ENCODE data around the gene PRKN.

Gene PRKN

DNA sequence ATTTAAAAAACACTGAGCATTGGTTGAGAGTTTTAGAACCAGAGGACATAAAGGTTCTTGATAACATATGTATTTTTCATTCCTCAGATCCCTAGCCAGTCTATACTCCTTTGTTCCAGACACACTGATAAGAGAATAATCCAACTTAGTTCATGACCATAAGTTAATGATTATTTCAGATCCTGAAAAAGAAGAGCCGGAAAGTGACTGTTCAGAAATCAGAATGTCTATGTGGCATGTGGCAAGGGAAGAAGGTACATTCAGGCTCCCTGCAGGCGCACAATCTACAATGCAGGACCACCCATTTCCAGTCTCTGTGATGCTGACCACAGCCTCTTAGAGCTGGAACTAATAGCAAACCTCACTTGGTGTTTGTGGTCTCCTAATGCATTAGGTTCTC is 787.0 kb downstream of the PRKN start:
- H3K27ac ChIP-seq (ENCODE audit: low read depth, low read length), result no peak overlapping the region

DNA sequence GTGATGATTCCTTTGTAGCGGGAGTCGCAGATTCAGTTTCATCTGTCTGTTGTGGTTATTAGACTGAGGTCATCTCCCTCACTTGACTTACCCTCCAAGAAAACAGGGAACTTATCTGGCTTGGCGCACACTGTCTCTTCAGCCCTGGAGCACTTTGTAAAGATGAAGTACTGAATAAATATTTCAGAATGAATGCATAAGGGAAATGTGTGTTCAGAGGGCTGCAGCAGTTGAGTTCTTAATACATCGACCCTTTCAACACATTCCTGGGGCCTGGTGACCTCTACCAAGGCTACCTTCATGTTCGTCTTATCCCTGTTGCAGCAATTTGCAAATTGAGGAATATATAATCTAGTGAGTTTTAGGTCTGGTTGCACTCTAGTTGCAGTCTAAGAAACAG is 801.2 kb downstream of the PRKN start:
- Histone ChIP-seq H3K9me3 (ENCODE audit: control insufficient read depth in 5 of 5, low read length in 5 of 5) (no peaks in the 10 kb centered on the region), H3K4me3 (ENCODE audit: low read depth in 1 of 5, low read length in 5 of 5) (no peak overlapping the region), H3K4me1 (ENCODE audit: control insufficient read depth in 5 of 5, insufficient read depth in 5 of 5, low read length in 5 of 5) (no peaks in the 10 kb centered on the region), H3K27me3 (ENCODE audit: control insufficient read depth in 5 of 5, insufficient read depth in 4 of 5, low read length in 5 of 5) (no peaks in the 10 kb centered on the region), H3K9ac (ENCODE audit: low read length in 5 of 5) (no peak overlapping the region), H3K27ac (ENCODE audit: low read depth, low read length) (no peak overlapping the region), H3K36me3 (ENCODE audit: control insufficient read depth in 5 of 5, insufficient read depth in 5 of 5, low read length in 5 of 5) (no peaks in the 10 kb centered on the region)

More for the DNA sequence above, 787.0 kb downstream of the PRKN start:
- Histone ChIP-seq H3K4me1 (ENCODE audit: control insufficient read depth in 5 of 5, insufficient read depth in 5 of 5, low read length in 5 of 5) (no peaks in the 10 kb centered on the region), H3K9ac (ENCODE audit: low read length in 5 of 5) (no peak overlapping the region), H3K9me3 (ENCODE audit: control insufficient read depth in 5 of 5, low read length in 5 of 5) (peaks cover 0 to 3% (median 0%) of the 10 kb centered on the region in 5 donors), H3K27me3 (ENCODE audit: control insufficient read depth in 5 of 5, insufficient read depth in 4 of 5, low read length in 5 of 5) (no peaks in the 10 kb centered on the region), H3K4me3 (ENCODE audit: low read depth in 1 of 5, low read length in 5 of 5) (no peak overlapping the region), H3K36me3 (ENCODE audit: control insufficient read depth in 5 of 5, insufficient read depth in 5 of 5, low read length in 5 of 5) (no peaks in the 10 kb centered on the region)

DNA sequence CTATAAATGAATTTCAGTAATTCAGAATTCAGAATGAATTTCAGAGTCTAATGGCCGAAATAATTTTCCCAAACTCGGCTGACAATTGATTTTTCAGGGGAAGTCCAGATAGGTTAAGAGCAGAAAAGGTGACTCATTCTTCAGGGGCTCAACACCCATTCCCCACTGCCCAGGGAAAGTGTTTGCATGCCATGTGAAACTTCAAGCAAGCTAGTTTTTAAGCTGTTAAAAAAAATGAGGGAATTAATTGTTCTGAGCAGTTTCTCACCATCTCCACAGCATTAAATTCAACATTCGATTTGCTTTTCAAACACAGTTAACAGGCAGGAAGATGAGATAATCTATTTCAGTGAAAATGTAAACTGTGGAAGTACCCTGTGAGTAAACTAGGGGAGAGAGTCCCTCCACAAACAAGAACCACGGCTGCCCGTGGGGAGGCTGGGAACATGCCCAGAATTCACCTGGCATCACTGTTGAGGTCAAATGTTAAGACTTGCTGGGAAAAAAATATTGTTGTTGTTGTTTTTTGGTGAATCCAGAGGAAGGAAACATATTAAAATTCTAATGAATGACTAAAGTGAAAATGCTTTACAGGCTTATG is 803.0 kb downstream of the PRKN start:
- no peak overlapping the region for H3K27ac ChIP-seq (ENCODE audit: low read depth, low read length)
- H3K27me3 ChIP-seq (ENCODE audit: control insufficient read depth in 5 of 5, insufficient read depth in 4 of 5, low read length in 5 of 5), result no peaks in the 10 kb centered on the region
- no peaks in the 10 kb centered on the region for H3K4me1 ChIP-seq (ENCODE audit: control insufficient read depth in 5 of 5, insufficient read depth in 5 of 5, low read length in 5 of 5)
- no peak overlapping the region for H3K4me3 ChIP-seq (ENCODE audit: low read depth in 1 of 5, low read length in 5 of 5)
- H3K9ac ChIP-seq (ENCODE audit: low read length in 5 of 5), result no peak overlapping the region
- no peaks in the 10 kb centered on the region for H3K36me3 ChIP-seq (ENCODE audit: control insufficient read depth in 5 of 5, insufficient read depth in 5 of 5, low read length in 5 of 5)
- H3K9me3 ChIP-seq (ENCODE audit: control insufficient read depth in 5 of 5, low read length in 5 of 5), result no peaks in the 10 kb centered on the region

DNA sequence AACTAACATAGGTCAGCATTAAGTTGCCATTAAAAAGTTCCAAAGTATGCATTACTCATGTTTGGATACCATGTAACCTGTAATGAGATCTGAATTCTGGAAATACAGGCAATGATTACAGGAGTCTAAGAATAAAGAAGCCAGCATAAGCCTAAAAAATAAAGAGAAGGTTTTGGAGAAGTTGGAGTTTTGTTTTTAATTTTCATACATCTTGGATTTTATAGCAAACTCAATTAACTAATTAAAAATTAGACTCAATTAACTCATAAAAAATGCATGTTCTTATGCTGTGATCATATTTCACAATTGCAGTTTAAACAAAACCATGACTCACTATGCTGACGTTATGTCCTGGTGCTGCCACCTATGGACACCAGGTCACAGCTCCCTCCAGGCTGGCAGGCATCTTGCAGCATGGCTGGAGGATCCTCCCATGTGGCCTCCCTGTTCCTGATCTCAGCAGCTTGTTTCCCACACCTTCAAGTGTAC is 804.9 kb downstream of the PRKN start:
- Histone ChIP-seq H3K4me1 (ENCODE audit: control insufficient read depth in 5 of 5, insufficient read depth in 5 of 5, low read length in 5 of 5) (no peaks in the 10 kb centered on the region), H3K9ac (ENCODE audit: low read length in 5 of 5) (no peak overlapping the region), H3K27me3 (ENCODE audit: control insufficient read depth in 5 of 5, insufficient read depth in 4 of 5, low read length in 5 of 5) (no peaks in the 10 kb centered on the region), H3K36me3 (ENCODE audit: control insufficient read depth in 5 of 5, insufficient read depth in 5 of 5, low read length in 5 of 5) (no peaks in the 10 kb centered on the region), H3K4me3 (ENCODE audit: low read depth in 1 of 5, low read length in 5 of 5) (no peak overlapping the region), H3K9me3 (ENCODE audit: control insufficient read depth in 5 of 5, low read length in 5 of 5) (no peaks in the 10 kb centered on the region), H3K27ac (ENCODE audit: low read depth, low read length) (no peak overlapping the region)

DNA sequence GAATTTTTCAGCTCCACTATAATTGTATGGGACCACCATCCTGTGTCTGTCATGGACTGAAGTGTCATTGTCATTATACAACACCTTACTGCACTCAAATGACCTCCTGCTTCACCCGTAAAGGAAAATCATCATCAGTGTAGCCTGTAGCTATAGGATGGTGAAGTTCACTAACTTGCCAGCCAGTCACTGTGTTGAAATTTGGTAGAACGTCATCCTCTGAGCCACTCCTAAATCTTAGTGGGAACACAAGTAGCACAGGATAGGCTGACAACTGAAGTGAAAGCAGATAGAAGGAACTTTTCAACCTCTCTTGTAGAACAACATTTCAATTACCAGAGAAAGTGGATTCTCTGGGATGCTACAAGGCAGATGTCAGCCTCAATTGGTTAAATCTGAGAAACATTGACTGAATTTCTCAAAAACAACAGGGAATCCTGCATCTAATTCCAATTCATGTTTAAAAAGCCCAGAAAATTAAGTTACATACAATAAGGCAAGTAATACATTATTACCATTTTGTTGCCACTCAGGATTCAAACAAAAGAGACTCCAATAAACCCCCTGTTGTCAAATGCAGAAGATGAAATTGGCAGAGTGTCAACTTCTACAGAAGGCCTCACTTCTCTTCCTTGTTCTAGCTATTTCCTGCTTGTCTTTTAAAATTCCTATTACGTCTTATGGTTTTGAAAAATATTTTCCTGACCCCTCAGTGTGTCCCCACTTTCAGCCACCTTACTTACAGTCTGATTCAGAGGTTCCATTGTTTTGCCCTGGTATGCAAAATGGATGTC is 805.8 kb downstream of the PRKN start:
- Histone ChIP-seq H3K27me3 (ENCODE audit: control insufficient read depth in 5 of 5, insufficient read depth in 4 of 5, low read length in 5 of 5) (no peaks in the 10 kb centered on the region), H3K9me3 (ENCODE audit: control insufficient read depth in 5 of 5, low read length in 5 of 5) (no peaks in the 10 kb centered on the region), H3K27ac (ENCODE audit: low read depth, low read length) (no peak overlapping the region), H3K36me3 (ENCODE audit: control insufficient read depth in 5 of 5, insufficient read depth in 5 of 5, low read length in 5 of 5) (no peaks in the 10 kb centered on the region), H3K4me1 (ENCODE audit: control insufficient read depth in 5 of 5, insufficient read depth in 5 of 5, low read length in 5 of 5) (no peaks in the 10 kb centered on the region), H3K4me3 (ENCODE audit: low read depth in 1 of 5, low read length in 5 of 5) (no peak overlapping the region), H3K9ac (ENCODE audit: low read length in 5 of 5) (no peak overlapping the region)

DNA sequence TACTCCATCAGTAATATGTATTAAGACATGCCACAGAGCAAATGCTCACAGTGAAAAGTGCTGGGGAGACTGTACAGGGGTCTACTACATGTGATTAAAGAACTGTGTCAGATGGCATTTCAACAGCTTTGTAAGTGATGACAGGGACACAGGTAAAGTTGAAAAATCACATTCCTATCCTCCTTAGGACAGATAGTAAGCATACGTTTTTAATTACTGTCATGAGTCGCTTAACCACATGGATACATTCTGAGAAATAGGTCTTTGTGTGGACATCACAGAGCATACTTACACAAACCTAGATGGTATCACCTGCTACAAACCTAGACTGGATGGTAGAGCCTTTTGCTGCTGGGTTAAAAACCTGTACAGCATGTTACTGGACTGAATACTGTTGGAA is 807.9 kb downstream of the PRKN start:
- H3K9ac ChIP-seq (ENCODE audit: low read length in 5 of 5), result no peak overlapping the region
- no peak overlapping the region for H3K27ac ChIP-seq (ENCODE audit: low read depth, low read length)
- no peaks in the 10 kb centered on the region for H3K27me3 ChIP-seq (ENCODE audit: control insufficient read depth in 5 of 5, insufficient read depth in 4 of 5, low read length in 5 of 5)
- no peaks in the 10 kb centered on the region for H3K9me3 ChIP-seq (ENCODE audit: control insufficient read depth in 5 of 5, low read length in 5 of 5)
- no peak overlapping the region for H3K4me3 ChIP-seq (ENCODE audit: low read depth in 1 of 5, low read length in 5 of 5)
- H3K4me1 ChIP-seq (ENCODE audit: control insufficient read depth in 5 of 5, insufficient read depth in 5 of 5, low read length in 5 of 5), result no peaks in the 10 kb centered on the region
- no peaks in the 10 kb centered on the region for H3K36me3 ChIP-seq (ENCODE audit: control insufficient read depth in 5 of 5, insufficient read depth in 5 of 5, low read length in 5 of 5)

DNA sequence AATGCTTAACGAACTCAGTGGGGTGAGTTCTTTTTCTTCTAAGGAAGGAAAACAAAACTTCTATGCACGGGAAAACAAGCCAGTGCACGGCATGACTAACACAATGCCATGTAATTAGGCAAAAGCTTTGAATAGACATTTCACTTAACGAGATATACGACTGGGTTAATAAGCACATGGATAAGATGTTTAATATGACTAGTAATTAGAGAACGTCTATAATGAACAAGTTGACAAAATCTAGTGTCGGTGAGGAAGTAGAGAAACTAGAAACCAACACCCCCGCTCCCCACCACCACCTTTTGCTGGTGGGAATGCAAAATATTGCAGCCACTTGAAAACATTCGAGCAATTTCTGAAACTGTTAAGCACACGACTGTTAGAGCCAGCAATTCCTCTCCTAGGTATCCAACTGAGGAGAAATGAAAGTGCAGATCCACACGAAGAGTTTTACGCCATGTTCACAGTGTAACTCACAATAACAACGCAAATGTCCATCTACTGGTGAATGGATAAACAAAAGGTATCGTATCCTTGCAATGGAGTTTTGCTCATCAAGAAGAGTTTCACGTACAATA is 808.8 kb downstream of the PRKN start:
- Histone ChIP-seq H3K27ac (ENCODE audit: low read depth, low read length) (no peak overlapping the region), H3K9ac (ENCODE audit: low read length in 5 of 5) (no peak overlapping the region), H3K27me3 (ENCODE audit: control insufficient read depth in 5 of 5, insufficient read depth in 4 of 5, low read length in 5 of 5) (no peaks in the 10 kb centered on the region), H3K4me1 (ENCODE audit: control insufficient read depth in 5 of 5, insufficient read depth in 5 of 5, low read length in 5 of 5) (no peaks in the 10 kb centered on the region), H3K9me3 (ENCODE audit: control insufficient read depth in 5 of 5, low read length in 5 of 5) (no peaks in the 10 kb centered on the region), H3K4me3 (ENCODE audit: low read depth in 1 of 5, low read length in 5 of 5) (no peak overlapping the region), H3K36me3 (ENCODE audit: control insufficient read depth in 5 of 5, insufficient read depth in 5 of 5, low read length in 5 of 5) (no peaks in the 10 kb centered on the region)

DNA sequence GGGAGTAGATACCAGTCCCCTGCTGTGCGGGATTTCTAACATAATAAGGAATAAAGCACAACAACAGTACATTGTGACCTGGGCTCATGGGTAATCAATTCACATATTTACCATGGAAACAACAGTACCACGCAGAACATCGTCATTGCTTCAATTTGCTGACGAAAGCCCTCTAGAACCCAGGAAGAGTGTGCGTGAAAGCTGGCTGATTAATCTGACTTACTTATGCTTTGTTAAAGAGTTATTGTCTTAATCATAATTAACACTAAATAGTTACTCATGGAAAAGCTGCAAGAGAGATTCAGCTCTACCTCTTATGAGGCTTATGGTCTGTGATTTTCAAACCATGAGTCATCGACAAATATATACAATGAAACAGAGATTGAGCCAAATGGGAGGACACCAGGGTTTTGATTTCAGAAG is 809.4 kb downstream of the PRKN start:
- Histone ChIP-seq H3K27me3 (ENCODE audit: control insufficient read depth in 5 of 5, insufficient read depth in 4 of 5, low read length in 5 of 5) (no peaks in the 10 kb centered on the region), H3K4me3 (ENCODE audit: low read depth in 1 of 5, low read length in 5 of 5) (no peak overlapping the region), H3K36me3 (ENCODE audit: control insufficient read depth in 5 of 5, insufficient read depth in 5 of 5, low read length in 5 of 5) (no peaks in the 10 kb centered on the region)

DNA sequence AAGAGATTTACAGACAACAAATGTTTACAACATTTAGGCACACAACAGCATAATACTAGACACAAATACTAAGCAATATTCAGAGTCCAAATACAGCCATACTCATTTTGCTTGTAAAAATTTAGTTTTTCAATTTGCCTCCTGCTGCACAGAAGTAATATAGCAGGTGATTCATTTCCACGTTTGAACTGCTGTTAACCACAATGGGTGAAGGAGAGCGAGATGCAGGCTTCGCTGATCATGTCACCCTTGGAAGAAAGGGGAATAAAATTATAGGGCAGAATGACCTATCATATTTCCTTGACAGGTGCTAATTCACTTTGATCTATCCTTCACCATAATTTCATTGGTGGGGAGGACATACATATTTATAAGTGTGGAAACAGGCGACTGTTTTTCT is 809.9 kb downstream of the PRKN start:
- no peaks in the 10 kb centered on the region for H3K27me3 ChIP-seq (ENCODE audit: control insufficient read depth in 5 of 5, insufficient read depth in 4 of 5, low read length in 5 of 5)
- no peak overlapping the region for H3K27ac ChIP-seq (ENCODE audit: low read depth, low read length)
- H3K9me3 ChIP-seq (ENCODE audit: control insufficient read depth in 5 of 5, low read length in 5 of 5), result no peaks in the 10 kb centered on the region

More for the DNA sequence above, 809.4 kb downstream of the PRKN start:
- no peak overlapping the region for H3K9ac ChIP-seq (ENCODE audit: low read length in 5 of 5)
- H3K27ac ChIP-seq (ENCODE audit: low read depth, low read length), result no peak overlapping the region
- H3K9me3 ChIP-seq (ENCODE audit: control insufficient read depth in 5 of 5, low read length in 5 of 5), result no peaks in the 10 kb centered on the region
- no peaks in the 10 kb centered on the region for H3K4me1 ChIP-seq (ENCODE audit: control insufficient read depth in 5 of 5, insufficient read depth in 5 of 5, low read length in 5 of 5)

DNA sequence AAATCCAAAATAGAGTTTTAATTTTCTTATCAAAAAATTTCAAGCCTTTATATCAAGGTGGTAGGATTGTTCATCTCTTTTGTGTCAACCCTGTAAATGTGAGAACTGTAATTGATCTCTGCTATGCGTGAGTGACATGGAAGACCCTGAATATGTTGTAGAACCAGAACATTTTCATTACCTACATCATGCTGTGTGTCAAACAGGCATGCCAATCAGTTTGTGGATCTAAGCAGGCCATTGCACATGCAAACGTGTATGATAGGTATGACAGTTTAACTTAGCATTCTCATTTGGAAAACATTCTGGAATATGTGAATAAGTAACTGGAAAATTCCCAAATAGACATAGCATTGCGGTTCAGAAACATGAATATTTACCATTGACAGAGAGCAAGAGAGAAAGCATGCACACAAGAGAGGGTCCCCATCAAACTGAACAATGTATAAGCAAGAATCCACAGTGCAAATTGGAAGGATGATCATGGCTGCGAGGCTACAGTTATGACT is 812.1 kb downstream of the PRKN start:
- no peaks in the 10 kb centered on the region for H3K9me3 ChIP-seq (ENCODE audit: control insufficient read depth in 5 of 5, low read length in 5 of 5)
- no peaks in the 10 kb centered on the region for H3K36me3 ChIP-seq (ENCODE audit: control insufficient read depth in 5 of 5, insufficient read depth in 5 of 5, low read length in 5 of 5)
- H3K4me3 ChIP-seq (ENCODE audit: low read depth in 1 of 5, low read length in 5 of 5), result no peak overlapping the region
- no peaks in the 10 kb centered on the region for H3K27me3 ChIP-seq (ENCODE audit: control insufficient read depth in 5 of 5, insufficient read depth in 4 of 5, low read length in 5 of 5)
- no peak overlapping the region for H3K27ac ChIP-seq (ENCODE audit: low read depth, low read length)
- H3K4me1 ChIP-seq (ENCODE audit: control insufficient read depth in 5 of 5, insufficient read depth in 5 of 5, low read length in 5 of 5), result no peaks in the 10 kb centered on the region
- H3K9ac ChIP-seq (ENCODE audit: low read length in 5 of 5), result no peak overlapping the region

More for the DNA sequence above, 809.9 kb downstream of the PRKN start:
- Histone ChIP-seq H3K9ac (ENCODE audit: low read length in 5 of 5) (no peak overlapping the region), H3K4me3 (ENCODE audit: low read depth in 1 of 5, low read length in 5 of 5) (no peak overlapping the region), H3K36me3 (ENCODE audit: control insufficient read depth in 5 of 5, insufficient read depth in 5 of 5, low read length in 5 of 5) (no peaks in the 10 kb centered on the region), H3K4me1 (ENCODE audit: control insufficient read depth in 5 of 5, insufficient read depth in 5 of 5, low read length in 5 of 5) (no peaks in the 10 kb centered on the region)
